Caco-2 (cell line): ENCODE data around the gene WNK2. TPM values are rescaled to one million over a fixed set of nuclear protein-coding genes. Genes with fewer than 3 reads are reported as not detected.

Experiments used
- BruUV-seq: library from RNA; stranded (reverse); fragments of 400-500 nt; replicated peaks from 2 replicates; lab custom pipeline; 2021; lab: Mats Ljungman, UMichigan
- CTCF ChIA-PET: fragments of 300-600 bp; sonication (Branson Sonifier 250); formaldehyde crosslinking; loops from one replicate; lab custom pipeline; 2022; ENCODE audit warnings: antibody characterized with exemption; lab: Charles Lee
- POLR2A ChIA-PET: fragments of 300-600 bp; sonication (Branson Sonifier 250); formaldehyde crosslinking; loops from one replicate; lab custom pipeline; 2022; ENCODE audit warnings: antibody characterized with exemption; lab: Charles Lee
- DNase-seq, 2 experiments: peaks; one replicate each; pipeline versions ENCODE4 v3.0.0 to v3.0.0-alpha.2; 2020 to 2022
- H3K27me3 ChIP-seq: replicated peaks from 2 replicates; pipeline ENCODE4 v1.6.0; 2011; ENCODE audit warnings: low read length; ENCODE audit not compliant: control insufficient read depth, insufficient read depth
- H3K36me3 ChIP-seq: 2 replicates; pipeline ENCODE4 v1.5.1; 2011; ENCODE audit warnings: low read length; ENCODE audit not compliant: control insufficient read depth, insufficient read depth
- H3K4me1 ChIP-seq: fragments of 250-450 bp; sonication (Bioruptor Pico); 2 replicates; pipeline ENCODE4 v1.5.1; 2020; ENCODE audit warnings: mild to moderate bottlenecking
- H3K4me3 ChIP-seq: 2 replicates; pipeline ENCODE4 v1.5.1; 2011; ENCODE audit warnings: low read depth, mild to moderate bottlenecking, control low read depth, low read length
- H3K9me3 ChIP-seq: fragments of 250-450 bp; sonication (Bioruptor Pico); 2 replicates; pipeline ENCODE4 v1.5.1; 2020; ENCODE audit warnings: mild to moderate bottlenecking, moderate library complexity
- H3K27ac Mint-ChIP-seq: one replicate; pipeline ENCODE4 v1.8.0; 2022; ENCODE audit warnings: mixed read lengths; ENCODE audit not compliant: unreplicated experiment
- H3K27me3 Mint-ChIP-seq: one replicate; pipeline ENCODE4 v1.8.0; 2022; ENCODE audit warnings: mixed read lengths; ENCODE audit not compliant: insufficient read depth, unreplicated experiment
- H3K36me3 Mint-ChIP-seq: one replicate; pipeline ENCODE4 v1.8.0; 2022; ENCODE audit warnings: mild to moderate bottlenecking, mixed read lengths; ENCODE audit not compliant: insufficient read depth, unreplicated experiment
- H3K4me1 Mint-ChIP-seq: one replicate; pipeline ENCODE4 v1.8.0; 2022; ENCODE audit warnings: low read depth, mixed read lengths; ENCODE audit not compliant: unreplicated experiment
- H3K4me3 Mint-ChIP-seq: one replicate; pipeline ENCODE4 v1.8.0; 2022; ENCODE audit warnings: mild to moderate bottlenecking, moderate library complexity, mixed read lengths; ENCODE audit not compliant: unreplicated experiment
- H3K9me3 Mint-ChIP-seq: one replicate; pipeline ENCODE4 v1.8.0; 2022; ENCODE audit warnings: mixed read lengths; ENCODE audit not compliant: unreplicated experiment
- CTCF ChIP-seq, 2 experiments: fragments of 200-600 bp in 1 of 2; IDR thresholded peaks; 1 replicate in 1 of 2; 2 replicates in 1 of 2; pipeline versions ENCODE4 v1.5.1 to v1.8.0; 2011 to 2022; ENCODE audit warnings: antibody characterized with exemption in 1 of 2, control low read depth in 1 of 2, inconsistent platforms in 1 of 2, low read depth in 1 of 2, low read length in 1 of 2, mild to moderate bottlenecking in 1 of 2, moderate library complexity in 1 of 2; ENCODE audit not compliant: insufficient read depth in 1 of 2, severe bottlenecking in 1 of 2, unreplicated experiment in 1 of 2
- intact Hi-C: fragments of 100-400 bp; cut with micrococcal nuclease; formaldehyde crosslinking; loops from one replicate; pipeline ENCODE4 v1.10.0; 2022; ENCODE audit not compliant: unreplicated experiment
- total RNA-seq: library from RNA; stranded (reverse); gene quantifications from 2 replicates; pipeline ENCODE4 v1.2.3, GENCODE V29; 2022

WNK2 gene
- total RNA-seq, 1 experiment from 2014 or later, result 21.7 TPM

GRCh38 chr9:93246526-93246925 lies 62.6 kb downstream of the WNK2 start:
- H3K27me3 ChIP-seq, result no peaks in the 10 kb centered on the region
- CTCF ChIA-PET, result no interaction called here
- TF ChIP-seq CTCF (IDR thresholded peaks at IDR 0.05; ENCODE audit: insufficient read depth in 1 of 2, low read depth in 1 of 2, low read length in 1 of 2, severe bottlenecking in 1 of 2, unreplicated experiment in 1 of 2), result no peak
- Mint-ChIP-seq H3K36me3 (peaks cover under 1% of the 10 kb centered on the region), H3K27me3 (no peaks in the 10 kb centered on the region), H3K27ac (no peak overlapping the region), H3K4me3 (no peak overlapping the region), H3K9me3 (no peaks in the 10 kb centered on the region), H3K4me1 (no peaks in the 10 kb centered on the region)
- no TSS peak for BruUV-seq
- POLR2A ChIA-PET, result no interaction called here
- H3K36me3 ChIP-seq, result no peaks in the 10 kb centered on the region
- intact Hi-C loops, result no loop called here
- no peak overlapping the region for H3K4me3 ChIP-seq
- DNase-seq, result no peak
- no peaks in the 10 kb centered on the region for H3K9me3 ChIP-seq
- no peaks in the 10 kb centered on the region for H3K4me1 ChIP-seq

- Histone ChIP-seq H3K27me3 (no peaks in the 10 kb centered on the region), H3K36me3 (no peaks in the 10 kb centered on the region), H3K9me3 (no peaks in the 10 kb centered on the region), H3K4me3 (no peak overlapping the region), H3K4me1 (no peaks in the 10 kb centered on the region)
- Mint-ChIP-seq H3K4me1 (no peaks in the 10 kb centered on the region), H3K27ac (no peak overlapping the region), H3K36me3 (no peaks in the 10 kb centered on the region), H3K27me3 (no peaks in the 10 kb centered on the region), H3K4me3 (no peak overlapping the region), H3K9me3 (no peaks in the 10 kb centered on the region)
- ChIA-PET POLR2A (no interaction called here), CTCF (no interaction called here)
- no peak for TF ChIP-seq CTCF (IDR thresholded peaks at IDR 0.05; ENCODE audit: insufficient read depth in 1 of 2, low read depth in 1 of 2, low read length in 1 of 2, severe bottlenecking in 1 of 2, unreplicated experiment in 1 of 2)
- DNase-seq, result no peak
- BruUV-seq, result no TSS peak
- intact Hi-C loops, result no loop called here
These were observed 63.3 kb downstream of the WNK2 start for GRCh38 chr9:93247099-93247865.

GRCh38 chr9:93247892-93248291 lies 64.0 kb downstream of the WNK2 start:
- BruUV-seq, result no TSS peak
- H3K36me3 Mint-ChIP-seq, result no peaks in the 10 kb centered on the region
- ChIA-PET CTCF (no interaction called here), POLR2A (no interaction called here)
- no peak overlapping the region for H3K4me3 Mint-ChIP-seq
- H3K27me3 ChIP-seq, result no peaks in the 10 kb centered on the region
- no peaks in the 10 kb centered on the region for H3K9me3 Mint-ChIP-seq
- no peaks in the 10 kb centered on the region for H3K4me1 ChIP-seq
- no peak overlapping the region for H3K27ac Mint-ChIP-seq
- H3K4me1 Mint-ChIP-seq, result no peaks in the 10 kb centered on the region
- intact Hi-C loops, result no loop called here
- H3K36me3 ChIP-seq, result no peaks in the 10 kb centered on the region
- no peaks in the 10 kb centered on the region for H3K27me3 Mint-ChIP-seq
- no peaks in the 10 kb centered on the region for H3K9me3 ChIP-seq
- H3K4me3 ChIP-seq, result no peak overlapping the region
- TF ChIP-seq CTCF (IDR thresholded peaks at IDR 0.05; ENCODE audit: insufficient read depth in 1 of 2, low read depth in 1 of 2, low read length in 1 of 2, severe bottlenecking in 1 of 2, unreplicated experiment in 1 of 2), result no peak
- no peak for DNase-seq
